ENCODE data around the gene COL28A1. TPM values are rescaled to one million over a fixed set of nuclear protein-coding genes. Genes with fewer than 3 reads are reported as not detected.

COL28A1 gene
- total and polyA plus RNA-seq, 2 of the 13 experiments (the other 11 are each of a cell fraction or from before 2014, with no cell fraction given), result 0.07 to 0.15 TPM

DNA sequence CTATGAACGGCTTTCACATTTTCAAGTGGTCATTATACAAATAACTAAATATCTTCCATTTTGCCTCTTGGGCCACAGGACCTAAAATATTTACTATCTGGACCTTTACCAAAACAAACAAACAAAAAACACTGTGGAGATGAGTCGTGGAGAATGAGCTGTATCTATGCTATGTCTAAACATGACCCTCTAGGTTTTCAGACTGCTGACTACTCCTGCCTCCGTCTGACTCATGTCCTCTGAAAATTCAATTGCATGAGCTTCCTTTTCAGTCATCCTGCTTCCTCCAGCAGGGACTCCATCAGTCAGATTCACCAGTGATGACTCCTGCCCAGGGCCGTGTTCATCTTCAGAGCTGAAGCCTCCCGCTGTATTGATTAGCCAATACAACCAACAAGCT, 96.8 kb downstream of the COL28A1 start:
- WGBS (ENCODE audit: low lambda C conversion rate), result 2% methylated on average over 5 of the region's 5 CpGs
- ATAC-seq, result peak; percentile 72
- no peaks in the 10 kb centered on the region for H4K20me1 ChIP-seq (ENCODE audit: insufficient read depth, low read length)
- H3K9me3 ChIP-seq (ENCODE audit: low read length), result no peaks in the 10 kb centered on the region
- ChIA-PET CTCF (ENCODE audit: low intra/inter-chr PET ratio, low total read pairs) (no interaction called here), POLR2A (no interaction called here)
- no peaks in the 10 kb centered on the region for H3K79me2 ChIP-seq (ENCODE audit: insufficient read depth, low read length)
- H3K4me1 ChIP-seq (ENCODE audit: insufficient read depth, low read length), result no peaks in the 10 kb centered on the region
- DNase-seq (ENCODE audit: low spot score), result peak; percentile 36
- no peak overlapping the region for H3K27ac ChIP-seq (ENCODE audit: extremely low read length, insufficient read depth, low read length)
- no peak overlapping the region for H2AFZ ChIP-seq (ENCODE audit: low read length)
- H3K36me3 ChIP-seq (replicated peaks in 1 of 2; ENCODE audit: control insufficient read depth in 1 of 2, insufficient read depth in 2 of 2, low read length in 2 of 2), result no peaks in the 10 kb centered on the region
- no peak overlapping the region for H3K4me2 ChIP-seq (ENCODE audit: low read depth, low read length)
- in situ Hi-C loops (cut with HindIII; ENCODE audit: extremely low pct_ligation_motif_present, low pct_unique_long_range_greater_than_20kb), result no loop called here
- TF ChIP-seq ZNF430 (CRISPR knock-in tag; IDR thresholded peaks at IDR 0.05), result no peak
- peak; percentile 73 for TF ChIP-seq FOSL2 (CRISPR knock-in tag; IDR thresholded peaks at IDR 0.05)
- FAIRE-seq, result no peak
- H3K27me3 ChIP-seq (ENCODE audit: control insufficient read depth in 1 of 2, insufficient read depth in 2 of 2, low read length in 2 of 2), result no peaks in the 10 kb centered on the region
- H3K9ac ChIP-seq (ENCODE audit: insufficient read depth, low read depth, low read length), result no peak overlapping the region
- H3K4me3 ChIP-seq (replicated peaks in 1 of 3; ENCODE audit: insufficient read depth in 1 of 3, low read depth in 2 of 3, low read length in 3 of 3), result no peak overlapping the region
- intact Hi-C loops (cut with micrococcal nuclease; ENCODE audit: unreplicated experiment), result no loop called here
- no TSS peak for BruUV-seq (replicated peaks)

DNA sequence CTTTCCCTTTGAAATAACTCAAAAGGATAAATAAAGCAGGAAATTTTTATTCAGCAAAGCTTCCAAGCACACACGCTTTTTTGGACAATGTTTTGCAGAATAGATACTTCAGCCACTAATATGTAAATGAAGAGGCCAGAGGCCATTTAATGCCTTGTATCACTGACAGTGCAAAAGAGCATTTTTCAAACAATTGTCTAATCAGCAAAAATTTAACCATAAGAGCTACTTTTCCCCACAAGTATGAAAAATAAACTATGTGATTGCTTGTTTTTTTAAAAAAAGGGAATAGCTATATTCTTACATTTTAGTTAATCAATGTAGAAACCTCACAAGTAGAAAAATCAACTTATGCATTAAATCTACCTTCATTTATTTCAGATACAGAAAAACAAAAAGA, 99.7 kb downstream of the COL28A1 start:
- H2AFZ ChIP-seq (ENCODE audit: low read length), result no peak overlapping the region
- H3K4me3 ChIP-seq (replicated peaks in 1 of 3; ENCODE audit: insufficient read depth in 1 of 3, low read depth in 2 of 3, low read length in 3 of 3), result no peak overlapping the region
- DNase-seq (ENCODE audit: low spot score) (no peak), FAIRE-seq (no peak), ATAC-seq (no peak)
- intact Hi-C loops (cut with micrococcal nuclease; ENCODE audit: unreplicated experiment), result no loop called here
- 89% methylated on average over 1 of the region's 1 CpG for WGBS (ENCODE audit: low lambda C conversion rate)
- in situ Hi-C loops (cut with HindIII; ENCODE audit: extremely low pct_ligation_motif_present, low pct_unique_long_range_greater_than_20kb), result no loop called here
- H3K4me2 ChIP-seq (ENCODE audit: low read depth, low read length), result no peak overlapping the region
- H3K9ac ChIP-seq (ENCODE audit: insufficient read depth, low read depth, low read length), result no peak overlapping the region
- no peaks in the 10 kb centered on the region for H4K20me1 ChIP-seq (ENCODE audit: insufficient read depth, low read length)
- no TSS peak for BruUV-seq (replicated peaks)
- ChIA-PET CTCF (ENCODE audit: low intra/inter-chr PET ratio, low total read pairs) (no interaction called here), POLR2A (no interaction called here)
- H3K27ac ChIP-seq (ENCODE audit: extremely low read length, insufficient read depth, low read length), result no peak overlapping the region
- no peaks in the 10 kb centered on the region for H3K4me1 ChIP-seq (ENCODE audit: insufficient read depth, low read length)
- peak; percentile 91 to 95 for TF ChIP-seq MAFK (conservative IDR thresholded peaks at IDR 0.05 in 1 of 2, IDR thresholded peaks at IDR 0.05 in 1 of 2; ENCODE audit: low read length in 2 of 2)
- no peak for TF ChIP-seq ZSCAN31 (CRISPR knock-in tag; IDR thresholded peaks at IDR 0.05; ENCODE audit: low read depth)
- TF ChIP-seq MAFF (IDR thresholded peaks at IDR 0.05; ENCODE audit: low read depth, low read length), result peak; percentile 95
- no peaks in the 10 kb centered on the region for H3K36me3 ChIP-seq (replicated peaks in 1 of 2; ENCODE audit: control insufficient read depth in 1 of 2, insufficient read depth in 2 of 2, low read length in 2 of 2)
- no peaks in the 10 kb centered on the region for H3K9me3 ChIP-seq (ENCODE audit: low read length)
- no peaks in the 10 kb centered on the region for H3K27me3 ChIP-seq (ENCODE audit: control insufficient read depth in 1 of 2, insufficient read depth in 2 of 2, low read length in 2 of 2)
- no peaks in the 10 kb centered on the region for H3K79me2 ChIP-seq (ENCODE audit: insufficient read depth, low read length)

All from HepG2 (cell line).